ENCODE measurements around the gene H3-3A.

H3-3A gene

GRCh38 chr1:226054519-226055327 is 7.8 kb upstream of the H3-3A start:
- DNase-seq (ENCODE audit: low read depth), result no peak

GRCh38 chr1:226059709-226060108 is 2.8 kb upstream of the H3-3A start:
- no peak for DNase-seq (ENCODE audit: low read depth)

GRCh38 chr1:226060427-226060826 is 2.1 kb upstream of the H3-3A start:
- no peak for DNase-seq (ENCODE audit: low read depth)

- no peak for DNase-seq (ENCODE audit: low read depth)
These were observed 1.3 kb upstream of the H3-3A start for GRCh38 chr1:226061068-226061840.

- peak; percentile 36 for DNase-seq (ENCODE audit: low read depth)
These were observed 517 bp upstream of the H3-3A start for GRCh38 chr1:226061841-226062557.

GRCh38 chr1:226063224-226063976 is 884 bp downstream of the H3-3A start:
- DNase-seq (ENCODE audit: low read depth), result no peak

GRCh38 chr1:226063977-226064815 is 1.7 kb downstream of the H3-3A start:
- no peak for DNase-seq (ENCODE audit: low read depth)

- no peak for DNase-seq (ENCODE audit: low read depth)
These were observed 2.3 kb downstream of the H3-3A start for GRCh38 chr1:226064816-226065248.

GRCh38 chr1:226066415-226067078 is 4.0 kb downstream of the H3-3A start:
- no peak for DNase-seq (ENCODE audit: low read depth)

- DNase-seq (ENCODE audit: low read depth), result no peak
These were observed 7.4 kb downstream of the H3-3A start for GRCh38 chr1:226069811-226070489.

GRCh38 chr1:226072347-226072746 is 9.8 kb downstream of the H3-3A start:
- DNase-seq (ENCODE audit: low read depth), result no peak

GRCh38 chr1:226073184-226073950 is 10.9 kb downstream of the H3-3A start:
- DNase-seq (ENCODE audit: low read depth), result no peak

- DNase-seq (ENCODE audit: low read depth), result no peak
These were observed 11.5 kb downstream of the H3-3A start for GRCh38 chr1:226074046-226074445.

GRCh38 chr1:226076378-226076777 is 13.9 kb downstream of the H3-3A start:
- DNase-seq (ENCODE audit: low read depth), result no peak

GRCh38 chr1:226078374-226078773 is 15.9 kb downstream of the H3-3A start:
- no peak for DNase-seq (ENCODE audit: low read depth)

GRCh38 chr1:226082587-226082917 is 20.0 kb downstream of the H3-3A start:
- DNase-seq (ENCODE audit: low read depth), result no peak

- no peak for DNase-seq (ENCODE audit: low read depth)
These were observed 20.4 kb downstream of the H3-3A start for GRCh38 chr1:226082959-226083301.

- peak; percentile 90 for DNase-seq (ENCODE audit: low read depth)
These were observed 21.0 kb downstream of the H3-3A start for GRCh38 chr1:226083302-226084101.

Measured in activated T-cell treated with anti-CD3 and anti-CD28 coated beads for 48 hours (primary cell).